Psoas muscle (tissue), 8 donors: ENCODE data around the gene TMIGD3. TPM values are rescaled to one million over a fixed set of nuclear protein-coding genes. Genes with fewer than 3 reads are reported as not detected.
A peak's percentile ranks its signal among the peaks of the same experiment; 100 is the strongest.

Experiments
- ATAC-seq, 4 donors: fragments of 200-7000 bp; cut with Tn5 transposase; one replicate each; pipeline ENCODE4 v1.9.1; 2020; ENCODE audit warnings: moderate library complexity in 3 of 4, mild to moderate bottlenecking in 2 of 4
- DNase-seq, 2 donors: peaks; one replicate each; pipeline ENCODE4 v3.0.0-alpha.2; 2020
- H3K27ac ChIP-seq: fragments of 200-600 bp; one replicate; pipeline ENCODE4 v1.8.0; 2022
- H3K27me3 ChIP-seq, 3 donors: fragments of 200-600 bp in 1 of 3; one replicate each; pipeline versions ENCODE4 v1.6.1 to v1.8.0; 2013 to 2022; ENCODE audit warnings: low read length in 2 of 3, mild to moderate bottlenecking in 2 of 3, moderate library complexity in 1 of 3; ENCODE audit not compliant: insufficient read depth in 3 of 3
- H3K36me3 ChIP-seq, 2 donors: fragments of 200-600 bp in 1 of 2; one replicate each; pipeline versions ENCODE4 v1.6.1 to v1.8.0; 2013 to 2022; ENCODE audit warnings: low read depth in 1 of 2, mild to moderate bottlenecking in 1 of 2, moderate library complexity in 1 of 2; ENCODE audit not compliant: insufficient read depth in 1 of 2
- H3K4me1 ChIP-seq: fragments of 200-600 bp; one replicate; pipeline ENCODE4 v1.8.0; 2022
- H3K4me3 ChIP-seq: fragments of 200-600 bp; one replicate; pipeline ENCODE4 v1.8.0; 2022; ENCODE audit warnings: mild to moderate bottlenecking
- H3K9me3 ChIP-seq: fragments of 200-600 bp; one replicate; pipeline ENCODE4 v1.8.0; 2022
- CTCF ChIP-seq: fragments of 200-600 bp; IDR thresholded peaks from one replicate; pipeline ENCODE4 v1.8.0; 2022; ENCODE audit warnings: antibody characterized with exemption
- WGBS, 3 donors: extraction: QIAGEN DNeasy Blood & Tissue Kit; methylation state at CpG; one replicate each; pipeline versions ENCODE4 v1.1.6 to v1.1.7; 2013; 5-methylcytosine and 5-hydroxymethylcytosine counted together
- intact Hi-C, 2 donors: fragments of 100-400 bp; cut with DNase I; formaldehyde crosslinking; loops; one replicate each; pipeline versions ENCODE4 v1.11.0 to v1.14.2; 2022
- polyA plus RNA-seq, 3 donors: library from polyadenylated mRNA; stranded (reverse); fragments of 200-250 nt; gene quantifications; one replicate each; pipeline ENCODE4 v1.2.3, GENCODE V29; 2013
- total RNA-seq, 4 donors: library from RNA; stranded (reverse); fragmentation: NEBNext Ultra II Directional in 2 of 4; extraction: Animal tissue kit (Norgen Biotek cat#: 25700) in 2 of 4; gene quantifications; one replicate each; pipeline versions ENCODE4 v1.2.1 to v1.2.4, GENCODE V29; 2021 to 2023
- donor health status: healthy with polysubstance abuse.
- donor health status: DM: no; HTN: no; CAD: no; lungs with moderate emphysema.
- donor health status: Bipolar disorder and iron deficiency.
- donor health status: healthy.
- donor health status: DM: yes; HTN: yes; CAD: no.
- donor health status: DM: no; HTN: no; CAD: no.
- donor health status: DM: no; HTN: no; CAD: no.
- donor health status: DM: yes; HTN: yes; CAD: no.

Gene TMIGD3
- total and polyA plus RNA-seq, 7 donors = 0.34 to 1.1 (median 0.61) TPM

- Histone ChIP-seq H3K9me3 (no peaks in the 10 kb centered on the region), H3K27ac (no peak overlapping the region), H3K4me1 (no peaks in the 10 kb centered on the region), H3K27me3 (no peaks in the 10 kb centered on the region), H3K4me3 (no peak overlapping the region), H3K36me3 (peaks cover 6 to 59% of the 10 kb centered on the region in 2 donors)
- TF ChIP-seq CTCF = no peak
- ATAC-seq (no peak), DNase-seq (no peak)
- intact Hi-C loops = no loop called here
These were observed 27.2 kb downstream of the TMIGD3 start for GRCh38 chr1:111476214-111476613.

- 57 to 73% (median 67%) methylated on average over 5 of the region's 5 CpGs for WGBS, 3 donors
- ATAC-seq (no peak), DNase-seq (no peak)
- no peaks in the 10 kb centered on the region for H3K9me3 ChIP-seq
- H3K4me3 ChIP-seq = no peak overlapping the region
- intact Hi-C loops = no loop called here
- no peaks in the 10 kb centered on the region for H3K27me3 ChIP-seq
- TF ChIP-seq CTCF = no peak
- H3K36me3 ChIP-seq = peaks cover 6 to 64% of the 10 kb centered on the region in 2 donors
- H3K4me1 ChIP-seq = no peaks in the 10 kb centered on the region
- H3K27ac ChIP-seq = no peak overlapping the region
These were observed 27.7 kb downstream of the TMIGD3 start for GRCh38 chr1:111475701-111476100.

- 68 to 73% (median 71%) methylated on average over 4 of the region's 4 CpGs for WGBS, 3 donors
- TF ChIP-seq CTCF = no peak
- Histone ChIP-seq H3K27me3 (no peaks in the 10 kb centered on the region), H3K9me3 (no peaks in the 10 kb centered on the region), H3K4me3 (peak overlapping the region; percentile 43), H3K27ac (peak overlapping the region; percentile 43), H3K4me1 (no peaks in the 10 kb centered on the region), H3K36me3 (peaks cover 14 to 76% of the 10 kb centered on the region in 2 donors)
- intact Hi-C loops = no loop called here
- no peak for DNase-seq
- ATAC-seq = no peak
These were observed 28.9 kb downstream of the TMIGD3 start for GRCh38 chr1:111474521-111474920.

GRCh38 chr1:111474106-111474505, 29.3 kb downstream of the TMIGD3 start:
- H3K4me1 ChIP-seq = no peaks in the 10 kb centered on the region
- intact Hi-C loops = no loop called here

More at GRCh38 chr1:111474106-111474505, 29.3 kb downstream of the TMIGD3 start:
- ATAC-seq (no peak), DNase-seq (no peak)
- peak overlapping the region; percentile 43 for H3K4me3 ChIP-seq
- no peak for TF ChIP-seq CTCF
- peak overlapping the region; percentile 43 for H3K27ac ChIP-seq
- peaks cover 16 to 80% of the 10 kb centered on the region in 2 donors for H3K36me3 ChIP-seq
- no peaks in the 10 kb centered on the region for H3K9me3 ChIP-seq
- 48 to 54% (median 54%) methylated on average over 5 of the region's 5 CpGs for WGBS, 3 donors
- H3K27me3 ChIP-seq = no peaks in the 10 kb centered on the region
